Caco-2 (cell line): ENCODE data around the gene RFTN1. TPM values are rescaled to one million over a fixed set of nuclear protein-coding genes. Genes with fewer than 3 reads are reported as not detected.

Experiments
- BruUV-seq: library from RNA; stranded (reverse); fragments of 400-500 nt; replicated peaks from 2 replicates; lab custom pipeline; 2021; lab: Mats Ljungman, UMichigan
- CTCF ChIA-PET: fragments of 300-600 bp; sonication (Branson Sonifier 250); formaldehyde crosslinking; loops from one replicate; lab custom pipeline; 2022; ENCODE audit warnings: antibody characterized with exemption; lab: Charles Lee
- POLR2A ChIA-PET: fragments of 300-600 bp; sonication (Branson Sonifier 250); formaldehyde crosslinking; loops from one replicate; lab custom pipeline; 2022; ENCODE audit warnings: antibody characterized with exemption; lab: Charles Lee
- DNase-seq, 2 experiments: peaks; one replicate each; pipeline versions ENCODE4 v3.0.0 to v3.0.0-alpha.2; 2020 to 2022
- H3K27me3 ChIP-seq: replicated peaks from 2 replicates; pipeline ENCODE4 v1.6.0; 2011; ENCODE audit warnings: low read length; ENCODE audit not compliant: control insufficient read depth, insufficient read depth
- H3K36me3 ChIP-seq: 2 replicates; pipeline ENCODE4 v1.5.1; 2011; ENCODE audit warnings: low read length; ENCODE audit not compliant: control insufficient read depth, insufficient read depth
- H3K4me1 ChIP-seq: fragments of 250-450 bp; sonication (Bioruptor Pico); 2 replicates; pipeline ENCODE4 v1.5.1; 2020; ENCODE audit warnings: mild to moderate bottlenecking
- H3K4me3 ChIP-seq: 2 replicates; pipeline ENCODE4 v1.5.1; 2011; ENCODE audit warnings: low read depth, mild to moderate bottlenecking, control low read depth, low read length
- H3K9me3 ChIP-seq: fragments of 250-450 bp; sonication (Bioruptor Pico); 2 replicates; pipeline ENCODE4 v1.5.1; 2020; ENCODE audit warnings: mild to moderate bottlenecking, moderate library complexity
- H3K27ac Mint-ChIP-seq: one replicate; pipeline ENCODE4 v1.8.0; 2022; ENCODE audit warnings: mixed read lengths; ENCODE audit not compliant: unreplicated experiment
- H3K27me3 Mint-ChIP-seq: one replicate; pipeline ENCODE4 v1.8.0; 2022; ENCODE audit warnings: mixed read lengths; ENCODE audit not compliant: insufficient read depth, unreplicated experiment
- H3K36me3 Mint-ChIP-seq: one replicate; pipeline ENCODE4 v1.8.0; 2022; ENCODE audit warnings: mild to moderate bottlenecking, mixed read lengths; ENCODE audit not compliant: insufficient read depth, unreplicated experiment
- H3K4me1 Mint-ChIP-seq: one replicate; pipeline ENCODE4 v1.8.0; 2022; ENCODE audit warnings: low read depth, mixed read lengths; ENCODE audit not compliant: unreplicated experiment
- H3K4me3 Mint-ChIP-seq: one replicate; pipeline ENCODE4 v1.8.0; 2022; ENCODE audit warnings: mild to moderate bottlenecking, moderate library complexity, mixed read lengths; ENCODE audit not compliant: unreplicated experiment
- H3K9me3 Mint-ChIP-seq: one replicate; pipeline ENCODE4 v1.8.0; 2022; ENCODE audit warnings: mixed read lengths; ENCODE audit not compliant: unreplicated experiment
- intact Hi-C: fragments of 100-400 bp; cut with micrococcal nuclease; formaldehyde crosslinking; loops from one replicate; pipeline ENCODE4 v1.10.0; 2022; ENCODE audit not compliant: unreplicated experiment
- total RNA-seq: library from RNA; stranded (reverse); gene quantifications from 2 replicates; pipeline ENCODE4 v1.2.3, GENCODE V29; 2022
- TF ChIP-seq, protein P1 (sequence below), 2 experiments: fragments of 200-600 bp in 1 of 2; IDR thresholded peaks; 1 replicate in 1 of 2; 2 replicates in 1 of 2; pipeline versions ENCODE4 v1.5.1 to v1.8.0; 2011 to 2022; ENCODE audit warnings: antibody characterized with exemption in 1 of 2, control low read depth in 1 of 2, inconsistent platforms in 1 of 2, low read depth in 1 of 2, low read length in 1 of 2, mild to moderate bottlenecking in 1 of 2, moderate library complexity in 1 of 2; ENCODE audit not compliant: insufficient read depth in 1 of 2, severe bottlenecking in 1 of 2, unreplicated experiment in 1 of 2

RFTN1 gene
- total RNA-seq, 1 experiment from 2014 or later: 10.2 TPM

DNA sequence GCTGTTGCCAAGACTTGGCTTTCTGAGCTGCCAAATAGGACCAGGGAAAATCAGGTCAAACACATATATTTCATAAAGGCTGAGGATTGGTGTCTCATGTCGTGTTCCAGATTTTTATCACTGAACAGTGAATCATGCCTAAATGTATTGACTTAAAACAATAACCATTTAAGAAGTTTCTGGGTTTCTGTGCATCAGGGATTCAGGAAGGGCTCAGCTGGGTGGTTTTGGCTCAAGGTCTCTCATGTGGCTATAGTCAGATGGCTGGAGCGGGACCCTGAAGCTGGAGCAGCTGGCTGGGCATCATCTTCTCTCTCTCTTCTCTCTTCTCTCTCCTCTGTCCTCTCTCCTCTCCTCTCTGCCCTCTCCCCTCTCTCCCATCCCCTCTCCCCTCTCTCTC is 10.7 kb upstream of the RFTN1 start:
- Mint-ChIP-seq H3K4me1 (no peaks in the 10 kb centered on the region), H3K36me3 (no peaks in the 10 kb centered on the region), H3K27ac (no peak overlapping the region), H3K27me3 (peaks cover 6% of the 10 kb centered on the region), H3K9me3 (peaks cover 32% of the 10 kb centered on the region), H3K4me3 (no peak overlapping the region)
- Histone ChIP-seq H3K4me3 (no peak overlapping the region), H3K36me3 (no peaks in the 10 kb centered on the region), H3K27me3 (no peaks in the 10 kb centered on the region), H3K9me3 (peaks cover 6% of the 10 kb centered on the region; the same call in 1 of the 2 replicates), H3K4me1 (peaks cover 5% of the 10 kb centered on the region; the same call in 1 of the 2 replicates)
- intact Hi-C loops: no loop called here
- POLR2A ChIA-PET: no interaction called here
- TF ChIP-seq, protein P1, sequence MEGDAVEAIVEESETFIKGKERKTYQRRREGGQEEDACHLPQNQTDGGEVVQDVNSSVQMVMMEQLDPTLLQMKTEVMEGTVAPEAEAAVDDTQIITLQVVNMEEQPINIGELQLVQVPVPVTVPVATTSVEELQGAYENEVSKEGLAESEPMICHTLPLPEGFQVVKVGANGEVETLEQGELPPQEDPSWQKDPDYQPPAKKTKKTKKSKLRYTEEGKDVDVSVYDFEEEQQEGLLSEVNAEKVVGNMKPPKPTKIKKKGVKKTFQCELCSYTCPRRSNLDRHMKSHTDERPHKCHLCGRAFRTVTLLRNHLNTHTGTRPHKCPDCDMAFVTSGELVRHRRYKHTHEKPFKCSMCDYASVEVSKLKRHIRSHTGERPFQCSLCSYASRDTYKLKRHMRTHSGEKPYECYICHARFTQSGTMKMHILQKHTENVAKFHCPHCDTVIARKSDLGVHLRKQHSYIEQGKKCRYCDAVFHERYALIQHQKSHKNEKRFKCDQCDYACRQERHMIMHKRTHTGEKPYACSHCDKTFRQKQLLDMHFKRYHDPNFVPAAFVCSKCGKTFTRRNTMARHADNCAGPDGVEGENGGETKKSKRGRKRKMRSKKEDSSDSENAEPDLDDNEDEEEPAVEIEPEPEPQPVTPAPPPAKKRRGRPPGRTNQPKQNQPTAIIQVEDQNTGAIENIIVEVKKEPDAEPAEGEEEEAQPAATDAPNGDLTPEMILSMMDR (IDR thresholded peaks at IDR 0.05; ENCODE audit: insufficient read depth in 1 of 2, low read depth in 1 of 2, low read length in 1 of 2, severe bottlenecking in 1 of 2, unreplicated experiment in 1 of 2): no peak
- DNase-seq: no peak
- no TSS peak for BruUV-seq
- CTCF ChIA-PET: no interaction called here

DNA sequence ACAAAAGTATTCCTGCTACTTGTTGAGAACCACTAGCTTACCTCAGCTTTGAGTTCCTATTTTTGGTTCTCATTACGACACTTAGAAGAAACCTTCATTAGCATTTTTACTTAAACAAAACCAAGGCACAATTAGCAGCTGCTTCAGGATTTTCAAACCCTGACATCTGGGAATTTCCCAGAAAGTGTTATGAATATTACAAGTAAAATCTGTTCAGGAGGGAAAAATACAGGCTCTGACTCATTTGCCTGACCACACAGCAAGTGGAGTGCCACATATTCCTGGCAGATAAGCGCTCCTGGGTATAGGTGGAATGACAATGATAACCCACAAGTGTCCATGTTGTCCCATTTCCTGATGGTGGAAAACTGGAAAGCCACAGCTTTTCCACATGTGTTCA is 10.3 kb upstream of the RFTN1 start:
- peaks cover 6% of the 10 kb centered on the region; the same call in 1 of the 2 replicates for H3K9me3 ChIP-seq
- no peaks in the 10 kb centered on the region for H3K36me3 Mint-ChIP-seq
- H3K27me3 ChIP-seq: no peaks in the 10 kb centered on the region
- H3K4me3 ChIP-seq: no peak overlapping the region
- no TSS peak for BruUV-seq
- POLR2A ChIA-PET: no interaction called here
- CTCF ChIA-PET: no interaction called here
- no peak for DNase-seq
- peaks cover 32% of the 10 kb centered on the region for H3K9me3 Mint-ChIP-seq
- no peak overlapping the region for H3K4me3 Mint-ChIP-seq
- TF ChIP-seq, protein P1 (IDR thresholded peaks at IDR 0.05; ENCODE audit: insufficient read depth in 1 of 2, low read depth in 1 of 2, low read length in 1 of 2, severe bottlenecking in 1 of 2, unreplicated experiment in 1 of 2): no peak
- no peaks in the 10 kb centered on the region for H3K4me1 Mint-ChIP-seq
- H3K36me3 ChIP-seq: no peaks in the 10 kb centered on the region
- H3K27ac Mint-ChIP-seq: no peak overlapping the region
- intact Hi-C loops: no loop called here
- H3K4me1 ChIP-seq: peaks cover 5% of the 10 kb centered on the region; the same call in 1 of the 2 replicates
- H3K27me3 Mint-ChIP-seq: peaks cover 6% of the 10 kb centered on the region

DNA sequence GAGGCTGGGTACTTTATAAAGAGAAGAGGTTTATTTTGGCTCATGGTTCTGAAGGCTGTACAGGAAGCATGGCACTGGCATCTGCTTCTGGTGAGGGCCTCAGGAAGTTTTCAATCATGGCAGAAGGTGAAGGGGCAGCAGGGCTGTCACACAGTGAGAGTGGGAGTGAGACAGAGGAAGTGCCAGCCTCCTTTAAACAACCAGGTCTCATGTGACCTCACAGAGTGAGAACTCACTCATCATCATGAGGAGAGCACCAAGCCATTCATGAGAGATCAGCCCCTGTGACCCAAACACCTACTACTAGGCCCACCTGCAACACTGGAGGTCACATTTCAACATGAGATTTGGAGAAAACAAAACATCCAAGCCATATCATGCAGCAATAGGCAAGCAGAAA is 9.3 kb upstream of the RFTN1 start:
- Mint-ChIP-seq H3K4me3 (no peak overlapping the region), H3K27me3 (peaks cover 6% of the 10 kb centered on the region), H3K9me3 (peaks cover 32% of the 10 kb centered on the region), H3K27ac (no peak overlapping the region), H3K4me1 (no peaks in the 10 kb centered on the region), H3K36me3 (no peaks in the 10 kb centered on the region)
- Histone ChIP-seq H3K36me3 (no peaks in the 10 kb centered on the region), H3K27me3 (no peaks in the 10 kb centered on the region), H3K4me3 (no peak overlapping the region), H3K9me3 (peaks cover 6% of the 10 kb centered on the region; the same call in 1 of the 2 replicates), H3K4me1 (peaks cover 5% of the 10 kb centered on the region; the same call in 1 of the 2 replicates)
- intact Hi-C loops: no loop called here
- BruUV-seq: no TSS peak
- TF ChIP-seq, protein P1 (IDR thresholded peaks at IDR 0.05; ENCODE audit: insufficient read depth in 1 of 2, low read depth in 1 of 2, low read length in 1 of 2, severe bottlenecking in 1 of 2, unreplicated experiment in 1 of 2): no peak
- ChIA-PET POLR2A (no interaction called here), CTCF (no interaction called here)
- no peak for DNase-seq
